Upper lobe of left lung (tissue), 6 donors: ENCODE data around the gene PDILT. TPM values are rescaled to one million over a fixed set of nuclear protein-coding genes. Genes with fewer than 3 reads are reported as not detected.

ENCODE experiments used
- ATAC-seq, 2 donors: fragments of 200-7000 bp; cut with Tn5 transposase; one replicate each; pipeline ENCODE4 v1.9.1; 2022; ENCODE audit warnings: mild to moderate bottlenecking in 2 of 2, moderate library complexity in 2 of 2; ENCODE audit not compliant: low FRiP score in 2 of 2
- DNase-seq, 2 donors: peaks; one replicate each; pipeline ENCODE4 v3.0.0-alpha.2; 2019 to 2020
- H3K27ac ChIP-seq, 4 donors: fragments of 200-600 bp; sonication (generic); one replicate each; pipeline ENCODE4 v1.5.1; 2016 to 2019
- H3K27me3 ChIP-seq, 4 donors: fragments of 200-600 bp; sonication (generic); one replicate each; pipeline ENCODE4 v1.5.1; 2017 to 2019
- H3K36me3 ChIP-seq, 4 donors: fragments of 200-600 bp; sonication (generic); one replicate each; pipeline ENCODE4 v1.5.1; 2016 to 2019
- H3K4me1 ChIP-seq, 4 donors: fragments of 200-600 bp; sonication (generic); one replicate each; pipeline ENCODE4 v1.5.1; 2018 to 2019
- H3K4me3 ChIP-seq, 4 donors: fragments of 200-600 bp; sonication (generic); one replicate each; pipeline ENCODE4 v1.5.1; 2017 to 2019; ENCODE audit warnings: mild to moderate bottlenecking in 2 of 4, moderate library complexity in 1 of 4
- H3K9me3 ChIP-seq, 4 donors: fragments of 200-600 bp; sonication (generic); one replicate each; pipeline ENCODE4 v1.5.1; 2018 to 2019
- EP300 ChIP-seq, 4 donors: sonication (generic); formaldehyde crosslinking; IDR thresholded peaks; one replicate each; pipeline ENCODE4 v1.5.1; 2017; ENCODE audit warnings: antibody characterized with exemption in 4 of 4, control low read depth in 2 of 4
- POLR2A ChIP-seq, 4 donors: fragments of 450-650 bp; IDR thresholded peaks; one replicate each; pipeline ENCODE4 v1.5.1; 2016 to 2017; ENCODE audit warnings: antibody characterized with exemption in 4 of 4, mild to moderate bottlenecking in 2 of 4
- POLR2AphosphoS5 ChIP-seq, 2 donors: sonication (generic); formaldehyde crosslinking; IDR thresholded peaks; one replicate each; pipeline ENCODE4 v1.5.1; 2017; ENCODE audit warnings: antibody characterized with exemption in 2 of 2
- WGBS, 2 donors: methylation state at CpG; one replicate each; pipeline ENCODE4 v1.1.5; 2017 to 2018; 5-methylcytosine and 5-hydroxymethylcytosine counted together
- total RNA-seq, 6 donors: library from RNA; depleted of rRNA in 4 of 6; stranded (reverse); fragments of >200 nt in 4 of 6; gene quantifications; one replicate each; pipeline versions ENCODE4 v1.1.0 to v1.2.1, GENCODE V29; 2016 to 2021
- TF ChIP-seq, protein P1 (sequence below), 6 experiments: fragments of 450-650 bp in 4 of 6; fragments of 200-600 bp in 2 of 6; sonication (generic) in 2 of 6; IDR thresholded peaks; one replicate each; pipeline ENCODE4 v1.5.1; 2016 to 2019; ENCODE audit warnings: antibody characterized with exemption in 6 of 6
- donor health status: DM: no; HTN: no; CAD: no; lungs with moderate emphysema.
- donor health status: DM: no; HTN: yes; CAD: no; lungs with severe emphysema.

The PDILT gene
- total RNA-seq, 6 donors from 2014 or later = not detected

GRCh38 chr16:20401475-20402016 lies 3.0 kb downstream of the PDILT start:
- Histone ChIP-seq H3K4me1 (no peaks in the 10 kb centered on the region), H3K27ac (no peak overlapping the region), H3K4me3 (no peak overlapping the region), H3K9me3 (no peaks in the 10 kb centered on the region), H3K36me3 (no peaks in the 10 kb centered on the region), H3K27me3 (no peaks in the 10 kb centered on the region)
- DNase-seq (no peak), ATAC-seq (no peak)
- WGBS, 2 donors = 67 to 75% methylated on average over 4 to 8 of the region's 8 CpGs
- TF ChIP-seq EP300 (IDR thresholded peaks at IDR 0.05) (no peak), POLR2A (IDR thresholded peaks at IDR 0.05) (no peak)
- TF ChIP-seq, protein P1, sequence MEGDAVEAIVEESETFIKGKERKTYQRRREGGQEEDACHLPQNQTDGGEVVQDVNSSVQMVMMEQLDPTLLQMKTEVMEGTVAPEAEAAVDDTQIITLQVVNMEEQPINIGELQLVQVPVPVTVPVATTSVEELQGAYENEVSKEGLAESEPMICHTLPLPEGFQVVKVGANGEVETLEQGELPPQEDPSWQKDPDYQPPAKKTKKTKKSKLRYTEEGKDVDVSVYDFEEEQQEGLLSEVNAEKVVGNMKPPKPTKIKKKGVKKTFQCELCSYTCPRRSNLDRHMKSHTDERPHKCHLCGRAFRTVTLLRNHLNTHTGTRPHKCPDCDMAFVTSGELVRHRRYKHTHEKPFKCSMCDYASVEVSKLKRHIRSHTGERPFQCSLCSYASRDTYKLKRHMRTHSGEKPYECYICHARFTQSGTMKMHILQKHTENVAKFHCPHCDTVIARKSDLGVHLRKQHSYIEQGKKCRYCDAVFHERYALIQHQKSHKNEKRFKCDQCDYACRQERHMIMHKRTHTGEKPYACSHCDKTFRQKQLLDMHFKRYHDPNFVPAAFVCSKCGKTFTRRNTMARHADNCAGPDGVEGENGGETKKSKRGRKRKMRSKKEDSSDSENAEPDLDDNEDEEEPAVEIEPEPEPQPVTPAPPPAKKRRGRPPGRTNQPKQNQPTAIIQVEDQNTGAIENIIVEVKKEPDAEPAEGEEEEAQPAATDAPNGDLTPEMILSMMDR (IDR thresholded peaks at IDR 0.05) = no peak

DNA sequence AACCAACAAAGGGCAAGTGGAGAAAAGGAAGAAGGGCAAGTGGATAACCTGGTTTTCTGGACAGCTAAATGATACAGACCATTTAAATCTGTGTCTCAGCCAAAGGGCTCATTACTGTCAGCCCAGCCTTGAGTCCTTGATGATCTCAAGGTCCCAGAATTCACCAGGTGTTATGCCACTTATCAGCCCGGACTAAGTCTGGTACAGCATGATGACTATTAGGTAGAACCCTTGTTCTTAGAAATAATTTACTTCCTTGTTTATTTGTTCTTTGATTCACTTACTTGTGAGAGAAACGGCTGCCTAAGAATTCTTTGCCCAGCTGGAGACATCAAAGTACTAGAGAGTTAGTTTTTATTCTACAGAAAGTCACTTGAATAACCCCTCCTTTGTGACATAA lies 3.5 kb downstream of the PDILT start:
- no peaks in the 10 kb centered on the region for H3K9me3 ChIP-seq
- ATAC-seq (no peak), DNase-seq (no peak)
- WGBS, 2 donors = 29 to 43% methylated on average over 2 of the region's 2 CpGs
- no peaks in the 10 kb centered on the region for H3K4me1 ChIP-seq
- TF ChIP-seq EP300 (IDR thresholded peaks at IDR 0.05) = no peak
- no peak for TF ChIP-seq POLR2AphosphoS5 (IDR thresholded peaks at IDR 0.05)
- TF ChIP-seq, protein P1 (IDR thresholded peaks at IDR 0.05) = no peak
- no peak for TF ChIP-seq POLR2A (IDR thresholded peaks at IDR 0.05)
- no peak overlapping the region for H3K27ac ChIP-seq
- no peak overlapping the region for H3K4me3 ChIP-seq
- H3K36me3 ChIP-seq = no peaks in the 10 kb centered on the region
- H3K27me3 ChIP-seq = no peaks in the 10 kb centered on the region

DNA sequence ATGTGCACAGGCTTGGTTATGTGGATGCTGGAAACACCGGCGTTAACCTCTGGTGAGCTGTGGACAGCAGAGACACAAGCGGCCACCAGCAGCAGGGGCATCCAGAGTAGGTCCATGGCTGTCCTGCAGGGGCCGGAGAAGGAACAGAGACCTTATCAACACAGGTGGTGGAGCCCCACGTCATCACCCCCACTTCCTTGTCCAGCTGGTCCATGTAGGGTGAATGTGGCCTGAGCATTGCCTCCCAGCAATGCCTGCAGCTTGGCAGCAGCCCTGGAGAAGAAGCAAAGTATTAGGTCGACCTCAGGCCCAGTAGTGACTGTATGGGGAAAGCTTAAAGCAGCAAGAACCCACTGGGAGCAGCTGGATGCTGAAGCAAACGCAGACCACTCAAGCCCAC lies 5.4 kb downstream of the PDILT start:
- ATAC-seq (no peak), DNase-seq (no peak)
- WGBS, 2 donors = 79 to 89% methylated on average over 3 to 7 of the region's 7 CpGs
- Histone ChIP-seq H3K4me1 (peaks cover 0 to 4% (median under 1%) of the 10 kb centered on the region in 4 donors), H3K4me3 (no peak overlapping the region), H3K27ac (no peak overlapping the region), H3K36me3 (no peaks in the 10 kb centered on the region), H3K27me3 (no peaks in the 10 kb centered on the region), H3K9me3 (no peaks in the 10 kb centered on the region)
- TF ChIP-seq EP300 (IDR thresholded peaks at IDR 0.05) (no peak), POLR2A (IDR thresholded peaks at IDR 0.05) (no peak), POLR2AphosphoS5 (IDR thresholded peaks at IDR 0.05) (no peak)
- TF ChIP-seq, protein P1 (IDR thresholded peaks at IDR 0.05) = no peak

DNA sequence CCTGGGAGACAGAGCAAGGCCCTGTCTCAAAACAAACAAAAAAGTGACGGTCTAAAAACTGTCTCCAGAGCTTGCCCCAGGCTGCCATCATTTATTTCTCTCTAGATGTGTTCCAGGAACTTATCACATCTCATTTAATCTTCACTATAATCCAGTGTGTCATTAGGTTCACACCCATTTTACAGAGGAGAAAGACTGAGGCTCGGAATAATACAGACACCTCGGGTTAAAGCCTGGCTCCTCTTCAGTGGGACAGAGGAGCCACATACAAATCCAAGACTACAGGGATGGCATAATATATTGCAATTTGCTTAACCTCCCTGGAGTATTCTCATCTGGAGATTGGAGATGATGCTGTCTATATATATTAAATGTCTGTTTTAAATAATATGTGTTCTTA lies 5.9 kb downstream of the PDILT start:
- Histone ChIP-seq H3K4me3 (no peak overlapping the region), H3K27ac (no peak overlapping the region), H3K36me3 (no peaks in the 10 kb centered on the region), H3K4me1 (peaks cover 0 to 9% (median 4%) of the 10 kb centered on the region in 4 donors), H3K9me3 (no peaks in the 10 kb centered on the region), H3K27me3 (no peaks in the 10 kb centered on the region)
- ATAC-seq (no peak), DNase-seq (no peak)
- no peak for TF ChIP-seq POLR2AphosphoS5 (IDR thresholded peaks at IDR 0.05)
- TF ChIP-seq POLR2A (IDR thresholded peaks at IDR 0.05) = no peak
- TF ChIP-seq, protein P1 (IDR thresholded peaks at IDR 0.05) = no peak
- no peak for TF ChIP-seq EP300 (IDR thresholded peaks at IDR 0.05)
- whole genome bisulfite sequencing, 2 donors = 82 to 86% methylated on average over 3 of the region's 3 CpGs

DNA sequence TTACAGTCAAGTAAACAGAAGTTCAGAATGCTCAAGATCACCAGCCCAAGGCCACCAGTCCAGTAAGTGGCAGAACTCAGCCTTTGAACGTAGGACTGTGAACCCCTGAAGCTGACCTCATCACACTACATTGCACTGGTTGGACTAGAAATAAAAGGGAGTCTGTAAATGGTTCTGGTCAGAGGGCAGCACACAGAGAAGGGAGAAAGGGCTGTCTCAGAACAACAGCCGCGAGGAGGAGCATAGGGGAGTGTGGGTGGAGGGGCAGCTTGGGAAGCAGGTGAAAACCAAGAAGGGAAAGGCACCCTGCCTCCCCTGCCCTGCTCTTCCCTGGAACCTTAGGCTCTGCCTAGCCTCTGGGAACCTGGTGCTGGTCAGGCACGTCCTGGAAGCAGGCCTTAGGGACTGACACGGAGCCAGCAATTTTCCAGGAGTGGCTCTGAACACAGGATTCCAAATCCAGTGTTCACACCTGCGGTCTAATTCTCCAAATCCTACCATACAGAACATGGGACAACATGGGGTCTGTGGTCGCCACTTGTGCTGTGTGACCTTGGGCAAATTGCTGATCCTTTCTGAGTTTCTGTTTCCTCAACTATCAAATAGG lies 7.0 kb downstream of the PDILT start:
- Histone ChIP-seq H3K27me3 (no peaks in the 10 kb centered on the region), H3K4me3 (no peak overlapping the region), H3K4me1 (peaks cover 0 to 13% (median 6%) of the 10 kb centered on the region in 4 donors), H3K27ac (no peak overlapping the region), H3K9me3 (no peaks in the 10 kb centered on the region), H3K36me3 (no peaks in the 10 kb centered on the region)
- DNase-seq (no peak), ATAC-seq (no peak)
- 76 to 87% methylated on average over 5 to 7 of the region's 7 CpGs for WGBS, 2 donors
- no peak for TF ChIP-seq POLR2AphosphoS5 (IDR thresholded peaks at IDR 0.05)
- TF ChIP-seq, protein P1 (IDR thresholded peaks at IDR 0.05) = no peak
- TF ChIP-seq EP300 (IDR thresholded peaks at IDR 0.05) = no peak
- TF ChIP-seq POLR2A (IDR thresholded peaks at IDR 0.05) = no peak
